Forelimb muscle (tissue), 1 donor: ENCODE measurements around the gene SAG. TPM values are rescaled to one million over a fixed set of nuclear protein-coding genes. Genes with fewer than 3 reads are reported as not detected.
"Not testable (repeated sequence)": the region's sequence is repeated elsewhere in the genome, so short reads cannot be mapped to it uniquely, and the experiment has no call there.

ENCODE experiments used
- DNase-seq: peaks from one replicate; pipeline ENCODE4 v3.0.0-alpha.2; 2013; ENCODE audit warnings: low read depth
- polyA plus RNA-seq: library from polyadenylated mRNA; unstranded; fragments of 120-200 nt; gene quantifications from one replicate; pipeline ENCODE4 v1.2.1, GENCODE V29; 2013; ENCODE audit not compliant: insufficient read length

SAG gene
- polyA plus RNA-seq, 1 donor: 0.10 TPM

- no peak for DNase-seq
Measured at GRCh38 chr2:233354971-233355574, 47.5 kb downstream of the SAG start.

DNA sequence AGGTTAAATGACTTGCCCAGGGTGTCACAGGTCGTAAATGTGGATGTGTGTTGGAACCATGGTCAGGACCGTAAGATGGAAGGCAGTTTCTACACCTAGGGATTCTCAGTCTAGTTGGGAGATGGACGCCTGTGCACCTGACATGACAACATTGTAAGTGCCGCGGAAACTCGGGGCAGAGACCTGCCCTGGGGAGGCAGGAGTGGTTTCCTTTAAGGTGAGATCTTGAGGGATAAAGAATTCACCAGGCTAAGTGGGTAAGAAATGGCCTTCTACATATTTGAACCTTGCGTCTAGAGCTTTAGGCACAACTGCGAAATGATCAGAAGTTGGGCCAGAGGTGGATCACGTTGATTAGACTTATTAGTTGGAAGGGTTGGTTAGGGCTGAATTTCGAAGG, 48.3 kb downstream of the SAG start:
- DNase-seq: no peak

DNA sequence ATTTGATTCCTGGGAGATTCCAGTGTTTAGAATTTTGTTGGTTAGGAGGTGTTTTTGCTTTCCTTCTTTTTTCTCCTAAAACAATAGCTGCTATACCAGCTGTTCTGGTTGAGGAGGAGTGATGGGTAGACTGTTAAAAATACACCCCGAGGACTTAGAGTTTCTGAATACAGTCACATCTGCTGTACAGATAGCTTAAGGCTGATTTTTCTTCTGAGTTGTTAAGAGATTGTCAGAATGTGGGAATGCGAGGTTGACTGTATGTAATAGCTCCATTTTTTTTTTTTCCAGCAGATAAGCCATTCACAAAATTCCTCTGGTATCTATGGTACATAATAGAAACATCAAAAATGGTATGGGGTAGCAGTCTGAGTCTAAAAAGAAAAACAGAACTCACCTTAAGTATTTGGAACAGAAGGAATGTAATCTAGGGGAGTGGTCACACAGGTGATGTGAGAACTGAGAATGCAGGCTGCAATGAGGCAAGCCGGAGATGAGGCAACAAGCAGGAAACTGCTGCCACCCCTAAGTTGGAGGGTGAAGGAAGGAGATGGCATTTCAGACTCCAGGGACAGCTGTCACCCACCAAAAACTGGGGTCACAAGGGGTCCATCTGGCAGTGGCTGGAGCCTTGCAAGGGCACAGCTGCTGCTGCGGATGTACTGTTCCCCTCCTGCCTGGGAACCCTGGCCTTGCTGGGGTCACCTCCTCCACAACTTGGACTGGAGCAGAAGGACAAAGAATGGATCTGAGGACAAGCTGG, 49.1 kb downstream of the SAG start:
- no peak for DNase-seq

DNA sequence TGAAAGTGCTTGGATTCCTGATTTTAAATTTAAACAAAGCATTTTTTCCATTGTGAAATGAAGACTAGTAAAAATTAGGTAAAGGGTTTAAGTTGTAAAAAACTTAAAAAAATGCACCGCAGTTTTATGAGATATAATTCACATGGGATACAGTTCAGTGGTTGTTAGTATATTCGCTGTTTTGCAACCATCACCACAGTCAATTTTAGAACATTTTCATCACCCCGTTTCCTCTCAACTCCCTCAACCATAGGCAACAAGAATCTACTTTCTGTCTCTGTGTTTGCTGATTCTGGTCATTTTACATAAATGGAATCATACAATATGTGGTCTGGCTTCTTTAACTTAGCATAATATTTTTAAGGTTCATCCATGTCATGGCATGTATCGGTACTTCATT, 50.7 kb downstream of the SAG start:
- no peak for DNase-seq

GRCh38 chr2:233358947-233359346, 51.3 kb downstream of the SAG start:
- no peak for DNase-seq

GRCh38 chr2:233359823-233360222, 52.2 kb downstream of the SAG start:
- no peak for DNase-seq

- DNase-seq: no peak
Measured at GRCh38 chr2:233360771-233361176, 53.2 kb downstream of the SAG start.

DNA sequence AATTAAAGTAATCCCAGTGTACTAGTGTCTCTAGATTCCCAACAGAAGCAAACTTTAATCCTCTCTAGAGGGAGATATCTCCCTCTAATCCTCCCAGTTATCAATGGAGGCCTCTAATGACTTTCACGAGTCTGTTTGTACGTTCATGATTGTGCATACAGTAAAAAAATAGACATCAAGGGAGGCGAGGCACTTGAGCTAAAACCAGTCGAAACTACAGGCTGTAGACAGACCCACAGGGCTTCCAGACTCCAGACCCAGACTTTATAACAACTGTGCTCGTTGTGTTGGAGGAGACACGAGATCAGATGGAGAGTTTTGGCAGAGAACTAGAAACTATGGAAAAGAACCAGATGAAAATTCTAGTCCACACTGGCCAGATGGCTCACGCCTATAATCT, 53.7 kb downstream of the SAG start:
- no peak for DNase-seq

- no peak for DNase-seq
Measured at GRCh38 chr2:233362742-233363141, 55.1 kb downstream of the SAG start.

DNA sequence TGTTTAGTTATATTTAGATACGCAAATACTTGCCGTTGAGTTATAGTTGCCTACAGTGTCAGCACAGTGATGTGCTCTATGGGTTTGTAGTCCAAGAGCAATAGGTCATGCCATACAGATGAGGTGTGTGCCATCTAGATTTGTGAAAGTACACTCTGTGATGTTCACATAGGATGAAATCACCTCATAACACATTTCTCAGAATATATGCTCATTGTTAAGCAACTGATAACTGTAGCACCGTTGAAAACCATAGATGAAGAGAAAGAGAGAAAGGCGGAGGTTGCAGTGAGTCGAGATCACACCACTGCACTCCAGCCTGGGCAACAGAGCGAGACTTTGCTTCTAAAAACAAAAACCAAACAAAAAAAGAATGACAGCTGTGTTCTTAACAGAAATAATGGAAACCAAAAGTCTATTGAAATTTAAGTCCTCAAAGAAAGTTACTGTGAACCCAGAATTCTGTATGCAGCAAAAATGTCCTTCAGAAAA, 56.2 kb downstream of the SAG start:
- no peak for DNase-seq

- DNase-seq: no peak
Measured at GRCh38 chr2:233365861-233366520, 58.4 kb downstream of the SAG start.

- DNase-seq: no peak
Measured at GRCh38 chr2:233367586-233367985, 60.0 kb downstream of the SAG start.

- DNase-seq: no peak
Measured at GRCh38 chr2:233368756-233369155, 61.1 kb downstream of the SAG start.

DNA sequence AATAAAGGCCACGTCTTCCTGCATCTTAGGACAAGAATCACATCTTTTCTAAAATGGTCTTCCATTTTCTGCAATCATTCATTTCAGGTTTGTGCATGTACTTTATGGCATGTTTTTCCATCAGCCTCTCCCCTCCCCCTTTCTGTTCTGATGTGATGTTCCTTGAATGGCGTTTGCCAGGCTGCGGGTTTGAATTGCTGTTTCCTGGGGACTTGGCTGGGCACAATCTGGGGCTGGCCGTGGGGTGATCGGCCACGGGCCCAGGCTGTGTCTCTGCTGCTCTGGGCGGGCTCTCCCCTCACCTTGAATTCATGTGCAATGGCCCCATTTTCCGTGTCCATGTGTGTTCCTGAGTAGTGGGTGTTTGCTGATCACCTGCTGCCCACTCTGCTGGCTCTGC, 61.8 kb downstream of the SAG start:
- DNase-seq: no peak

DNA sequence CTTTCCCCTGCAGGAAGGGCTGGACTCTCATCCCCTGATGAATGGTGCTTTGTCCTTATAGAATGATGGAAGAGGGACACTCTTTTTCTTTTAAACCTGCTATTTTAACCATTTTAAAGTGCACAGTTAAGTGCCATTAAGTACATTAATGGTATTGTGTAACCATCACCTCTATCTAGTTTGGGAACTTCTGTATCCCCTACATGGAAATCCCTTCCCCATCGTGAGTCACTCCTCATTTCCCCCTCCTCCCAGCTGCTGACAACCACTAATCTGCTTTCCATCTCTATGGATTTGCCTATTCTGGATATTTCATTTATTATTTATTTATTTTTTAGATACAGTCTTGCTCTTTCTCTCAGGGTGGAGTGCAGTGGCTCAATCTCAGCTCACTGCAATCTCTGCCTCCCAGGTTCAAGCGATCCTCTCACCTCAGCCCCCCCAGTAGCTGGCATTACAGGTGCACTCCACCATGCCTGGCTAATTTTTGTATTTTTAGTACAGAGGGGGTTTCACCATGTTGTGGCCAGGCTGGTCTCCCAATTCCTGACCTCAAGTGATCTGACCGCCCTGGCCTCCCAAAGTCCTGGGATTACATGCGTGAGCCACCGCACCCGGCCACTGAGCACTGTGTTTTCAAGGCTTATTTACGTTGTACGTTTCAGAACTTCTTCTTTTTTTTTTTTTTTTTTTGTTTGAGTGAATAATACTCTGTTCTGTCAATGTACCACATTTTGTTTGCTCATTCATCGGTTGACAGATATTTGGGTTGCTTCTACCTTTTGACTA, 62.5 kb downstream of the SAG start:
- no peak for DNase-seq

DNA sequence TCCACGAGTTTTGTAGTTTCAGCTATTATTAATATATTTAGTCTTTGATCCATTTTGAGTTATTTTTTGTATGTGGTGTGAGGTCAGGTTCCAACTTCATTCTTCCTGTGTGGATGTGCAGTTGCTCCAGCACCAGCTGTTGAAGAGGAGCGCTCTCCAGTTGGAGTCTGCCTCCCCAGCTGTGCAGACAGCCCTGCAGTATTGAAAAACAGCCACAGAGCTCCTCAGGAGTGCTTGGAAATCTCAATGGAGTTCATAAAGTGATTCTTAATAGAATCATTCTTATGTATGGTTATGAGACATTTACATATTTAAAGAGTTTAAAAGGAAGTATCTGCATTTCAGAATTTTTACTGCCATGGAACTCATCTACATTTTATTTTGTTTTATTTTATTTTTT, 64.0 kb downstream of the SAG start:
- no peak for DNase-seq

DNA sequence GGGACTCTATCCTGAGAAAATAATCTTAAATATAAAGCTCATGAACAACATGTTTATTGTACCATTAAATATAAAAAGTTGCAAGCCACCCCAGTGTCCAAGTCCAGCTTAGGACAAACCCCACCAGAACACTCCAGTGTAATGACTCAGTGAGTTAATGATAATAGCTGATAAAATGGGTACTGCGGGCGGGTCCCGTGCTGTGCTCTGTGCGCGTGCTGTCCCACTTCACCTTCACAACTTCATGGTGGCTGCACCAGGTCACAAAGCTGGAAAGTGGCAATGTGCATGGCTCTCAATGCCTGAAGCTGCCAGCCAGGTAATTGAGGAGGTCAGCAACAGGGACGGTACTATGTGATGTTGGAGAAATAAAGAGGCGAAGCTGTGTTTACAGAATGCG, 65.2 kb downstream of the SAG start:
- DNase-seq: no peak

- no peak for DNase-seq
Measured at GRCh38 chr2:233373316-233373715, 65.7 kb downstream of the SAG start.

GRCh38 chr2:233374776-233375175, 67.2 kb downstream of the SAG start:
- DNase-seq: not testable (repeated sequence)

GRCh38 chr2:233375490-233376314, 68.1 kb downstream of the SAG start:
- DNase-seq: no peak

DNA sequence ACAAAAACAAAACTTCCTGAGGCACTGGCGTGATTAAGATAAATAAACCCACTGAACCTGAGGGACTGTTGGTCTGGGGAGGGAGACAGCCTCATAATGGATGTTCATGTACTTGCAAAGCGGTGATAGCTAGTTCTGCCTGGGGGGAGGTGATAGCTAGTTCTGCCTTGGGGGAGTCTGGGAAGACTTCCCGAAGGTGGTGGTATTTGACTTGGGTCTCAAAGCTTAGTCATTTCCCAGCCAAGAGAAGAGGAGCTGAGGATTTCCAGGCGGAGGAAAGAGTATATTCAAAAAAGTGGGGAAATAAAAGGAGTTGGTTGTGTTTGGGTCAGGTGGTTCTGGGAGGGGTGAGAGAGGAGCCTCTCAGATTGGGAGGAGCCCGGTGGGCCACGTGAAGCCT, 71.4 kb downstream of the SAG start:
- DNase-seq: no peak
